Cardiac fibroblast (primary cell): ENCODE data around the gene SLC22A23.

Experiments
- DNase-seq, 2 donors: peaks; one replicate each; pipeline versions ENCODE4 v3.0.0 to v3.0.0-alpha.2; 2010; ENCODE audit warnings: low read depth in 2 of 2
- H3K4me3 ChIP-seq, 2 donors: replicated peaks in 1 of 2; 1 replicate in 1 of 2; 2 replicates in 1 of 2; pipeline ENCODE4 v1.5.1; 2011; ENCODE audit warnings: low read depth in 2 of 2, low read length in 2 of 2, mild to moderate bottlenecking in 2 of 2, moderate library complexity in 1 of 2
- CTCF ChIP-seq: IDR thresholded peaks from one replicate; pipeline ENCODE4 v1.5.1; 2011; ENCODE audit warnings: low read depth, mild to moderate bottlenecking, low read length, inconsistent platforms

Gene SLC22A23

GRCh38 chr6:3400162-3400561, 56.7 kb downstream of the SLC22A23 start:
- H3K4me3 ChIP-seq: no peak overlapping the region
- no peak for DNase-seq
- no peak for TF ChIP-seq CTCF

- TF ChIP-seq CTCF: no peak
- DNase-seq: no peak
- H3K4me3 ChIP-seq: no peak overlapping the region
Measured at GRCh38 chr6:3398755-3399696, 57.8 kb downstream of the SLC22A23 start.

- no peak for TF ChIP-seq CTCF
- no peak for DNase-seq
- H3K4me3 ChIP-seq: no peak overlapping the region
Measured at GRCh38 chr6:3398165-3398562, 58.7 kb downstream of the SLC22A23 start.

GRCh38 chr6:3397229-3398164, 59.4 kb downstream of the SLC22A23 start:
- no peak for DNase-seq
- no peak overlapping the region for H3K4me3 ChIP-seq

GRCh38 chr6:3396503-3397180, 60.2 kb downstream of the SLC22A23 start:
- H3K4me3 ChIP-seq: no peak overlapping the region
- TF ChIP-seq CTCF: no peak
- DNase-seq: no peak

More at GRCh38 chr6:3397229-3398164, 59.4 kb downstream of the SLC22A23 start:
- no peak for TF ChIP-seq CTCF

- no peak for TF ChIP-seq CTCF
- H3K4me3 ChIP-seq: no peak overlapping the region
- no peak for DNase-seq
Measured at GRCh38 chr6:3394671-3395070, 62.2 kb downstream of the SLC22A23 start.
